CD4-positive, alpha-beta T cell treated with Interleukin-21 for 1 hour (primary cell): ENCODE data around the gene RNF222.

ENCODE experiments used
- DNase-seq: peaks from one replicate; pipeline ENCODE4 v3.0.0-alpha.2; 2020

RNF222 gene, protein sequence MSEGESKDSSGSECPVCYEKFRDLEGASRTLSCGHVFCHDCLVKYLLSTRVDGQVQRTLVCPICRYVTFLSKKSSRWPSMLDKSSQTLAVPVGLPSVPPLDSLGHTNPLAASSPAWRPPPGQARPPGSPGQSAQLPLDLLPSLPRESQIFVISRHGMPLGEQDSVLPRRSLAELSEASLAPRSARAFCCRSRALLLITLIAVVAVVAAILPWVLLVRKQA

DNA sequence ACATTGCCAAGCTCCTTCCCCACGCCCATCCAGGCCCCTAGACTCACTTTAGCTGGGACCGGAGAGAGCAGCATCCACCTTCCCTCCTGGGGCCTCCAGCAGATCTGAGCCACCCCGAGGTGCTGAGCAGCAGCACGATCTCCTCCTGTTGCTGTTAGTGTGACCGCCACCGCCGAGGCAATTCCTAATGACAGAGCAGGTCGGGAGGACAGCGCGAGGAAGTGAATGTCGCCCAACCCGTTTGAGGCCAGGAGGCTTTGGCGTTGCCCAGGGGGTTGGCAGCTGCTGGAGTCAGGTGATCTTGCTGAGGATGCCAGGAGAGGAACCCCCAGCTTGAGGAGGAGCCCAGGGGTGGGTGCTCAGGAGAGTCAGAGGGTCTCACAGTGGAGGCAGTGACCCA, at the start of gene RNF222:
RNF222 (minus strand) TSS at position 192 of the 400 bp plus-strand sequence. CDS start 4,366 bp downstream, outside the sequence.
- no peak for DNase-seq

DNA sequence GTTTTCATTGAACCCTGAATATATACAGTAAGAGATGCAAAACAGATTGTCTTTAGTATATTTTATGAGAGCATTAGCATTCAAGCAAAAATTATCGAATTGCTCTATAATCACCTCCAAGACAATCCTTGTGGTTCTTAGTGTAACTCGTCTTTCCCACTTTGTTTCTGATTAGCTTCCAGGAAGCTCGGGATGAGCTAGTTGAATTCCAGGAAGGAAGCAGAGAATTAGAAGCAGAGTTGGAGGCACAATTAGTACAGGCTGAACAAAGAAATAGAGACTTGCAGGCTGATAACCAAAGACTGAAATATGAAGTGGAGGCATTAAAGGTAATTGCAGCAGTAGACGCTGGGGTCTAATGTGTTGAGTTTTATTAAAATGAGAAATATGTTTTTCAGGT, 47.9 kb upstream of the RNF222 start:
- DNase-seq, result no peak

DNA sequence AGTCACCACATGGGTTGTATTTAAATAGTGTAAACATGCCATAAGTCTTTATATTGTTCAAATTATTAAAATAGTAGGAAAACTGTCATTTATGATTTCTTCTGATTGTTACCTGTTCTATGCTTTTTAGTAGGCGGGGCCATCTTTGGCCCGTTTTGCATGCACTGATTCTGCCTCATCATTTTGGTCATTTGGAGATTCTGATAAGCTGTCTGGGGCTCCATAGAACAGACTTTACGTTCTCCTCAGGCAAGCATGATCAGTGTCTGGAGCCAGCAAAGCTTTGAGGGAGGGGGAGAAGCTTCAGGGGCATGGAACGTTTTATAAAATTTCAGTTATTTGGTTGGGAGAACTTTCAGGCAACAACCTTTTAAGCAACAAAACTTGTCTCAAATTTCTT, 46.9 kb upstream of the RNF222 start:
- no peak for DNase-seq

DNA sequence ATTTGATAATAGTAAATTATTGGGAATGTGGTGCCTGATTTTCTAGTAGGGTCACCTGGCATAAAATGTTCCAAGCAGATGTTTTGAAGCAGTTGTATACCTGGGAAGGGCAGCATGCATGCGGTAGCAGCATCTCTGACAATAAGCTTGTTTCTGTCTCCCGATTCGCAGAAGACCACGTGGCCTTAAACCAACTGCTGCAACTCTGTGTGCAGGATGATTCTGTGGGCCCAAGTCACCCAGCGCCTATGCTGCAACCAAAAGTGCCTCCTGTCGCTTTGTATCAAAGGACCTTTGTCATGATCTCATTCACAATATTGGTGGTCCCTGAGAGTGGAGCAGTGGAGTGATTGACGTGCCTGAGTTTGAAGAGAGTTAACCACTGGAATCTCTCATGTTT, 46.1 kb upstream of the RNF222 start:
- no peak for DNase-seq

DNA sequence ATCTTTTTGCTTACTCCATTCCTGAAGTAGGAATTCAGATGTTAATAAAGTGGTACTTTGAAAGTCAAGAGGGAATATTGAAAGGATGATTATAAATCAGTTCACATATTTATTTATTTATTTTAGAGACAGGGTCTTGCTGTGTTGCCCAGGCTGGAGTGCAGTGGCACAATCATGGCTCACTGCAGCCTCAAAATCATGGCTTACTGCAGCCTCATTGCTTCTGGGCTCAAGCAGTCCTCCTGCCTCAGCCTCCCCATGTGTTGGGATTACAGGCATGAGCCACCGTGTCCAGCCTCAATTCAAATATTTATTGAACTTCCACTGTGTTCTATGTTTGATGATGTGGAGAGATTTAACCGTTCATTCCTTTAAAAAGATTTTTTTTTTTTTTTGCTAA, 44.7 kb upstream of the RNF222 start:
- DNase-seq, result no peak

DNA sequence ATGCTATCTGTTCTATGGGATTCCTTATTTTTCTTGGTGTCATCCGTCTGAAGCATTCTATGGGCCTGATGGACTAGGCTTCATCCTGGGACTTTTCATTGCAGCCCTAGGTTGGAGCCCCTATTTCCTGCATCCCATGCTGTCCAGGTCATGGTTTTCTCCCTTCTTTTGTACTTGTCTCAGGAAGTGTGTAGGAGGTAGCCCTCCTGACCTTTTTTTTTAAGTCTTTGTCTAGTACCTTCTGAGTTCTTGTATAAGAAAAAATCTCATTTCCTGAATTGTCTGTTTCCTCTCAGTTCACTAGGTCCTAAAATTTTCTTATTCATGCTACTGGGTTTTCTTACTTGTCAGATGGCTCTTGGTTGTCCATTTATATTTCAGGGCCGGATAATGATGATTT, 44.1 kb upstream of the RNF222 start:
- no peak for DNase-seq

DNA sequence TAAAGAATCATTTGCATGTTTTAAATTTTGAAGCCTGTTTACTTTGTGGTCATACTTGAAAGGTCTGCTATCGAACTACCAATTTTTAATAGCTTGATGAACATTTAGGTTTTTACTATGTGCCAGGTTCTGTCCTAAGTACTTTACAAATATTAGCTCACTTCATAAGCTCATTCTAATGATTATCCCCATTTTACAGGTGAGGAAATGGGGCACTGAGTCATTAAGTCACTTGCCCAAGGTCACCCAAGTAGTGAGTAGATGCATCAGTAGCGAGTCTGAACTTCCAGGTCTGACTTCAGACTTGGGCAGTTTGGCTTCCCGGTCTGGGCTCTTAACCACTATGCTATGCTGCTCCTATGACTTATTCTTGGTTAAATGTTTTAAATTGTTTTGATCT, 42.1 kb upstream of the RNF222 start:
- no peak for DNase-seq

DNA sequence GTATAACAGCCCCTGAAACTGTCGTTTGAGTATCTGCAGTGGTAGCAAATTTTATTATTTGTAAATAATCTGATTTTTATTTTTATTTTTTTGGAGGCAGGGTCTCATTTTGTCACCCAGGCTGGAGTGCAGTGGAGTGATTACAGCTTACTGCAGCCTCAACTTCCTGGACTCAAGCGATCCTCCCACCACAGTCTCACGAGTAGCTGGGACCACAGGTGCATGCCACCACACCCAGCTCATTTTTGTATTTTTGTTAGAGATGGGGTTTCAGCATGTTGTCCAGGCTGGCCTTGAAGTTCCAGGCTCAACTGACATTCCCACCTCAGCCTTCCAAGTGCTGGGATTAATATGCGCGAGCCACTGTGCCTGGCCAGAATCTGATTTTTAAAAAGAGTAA, 40.8 kb upstream of the RNF222 start:
- peak; percentile 24 for DNase-seq

DNA sequence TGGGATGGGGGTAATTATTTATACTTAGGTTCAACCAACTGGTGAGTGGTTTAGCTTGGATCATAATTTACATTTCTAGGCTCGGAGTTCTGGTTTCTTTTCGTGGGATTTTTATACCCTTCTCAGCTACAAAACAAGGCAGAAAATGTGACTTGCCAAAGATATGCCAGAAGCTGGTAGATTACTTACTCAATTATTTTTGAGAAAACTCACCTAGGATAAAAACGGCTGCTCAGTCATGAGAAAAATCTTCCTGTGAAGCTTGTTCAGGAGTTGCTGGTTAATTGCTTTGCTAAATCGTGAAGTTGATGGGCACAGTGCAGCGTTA, 39.2 kb upstream of the RNF222 start:
- DNase-seq, result no peak

DNA sequence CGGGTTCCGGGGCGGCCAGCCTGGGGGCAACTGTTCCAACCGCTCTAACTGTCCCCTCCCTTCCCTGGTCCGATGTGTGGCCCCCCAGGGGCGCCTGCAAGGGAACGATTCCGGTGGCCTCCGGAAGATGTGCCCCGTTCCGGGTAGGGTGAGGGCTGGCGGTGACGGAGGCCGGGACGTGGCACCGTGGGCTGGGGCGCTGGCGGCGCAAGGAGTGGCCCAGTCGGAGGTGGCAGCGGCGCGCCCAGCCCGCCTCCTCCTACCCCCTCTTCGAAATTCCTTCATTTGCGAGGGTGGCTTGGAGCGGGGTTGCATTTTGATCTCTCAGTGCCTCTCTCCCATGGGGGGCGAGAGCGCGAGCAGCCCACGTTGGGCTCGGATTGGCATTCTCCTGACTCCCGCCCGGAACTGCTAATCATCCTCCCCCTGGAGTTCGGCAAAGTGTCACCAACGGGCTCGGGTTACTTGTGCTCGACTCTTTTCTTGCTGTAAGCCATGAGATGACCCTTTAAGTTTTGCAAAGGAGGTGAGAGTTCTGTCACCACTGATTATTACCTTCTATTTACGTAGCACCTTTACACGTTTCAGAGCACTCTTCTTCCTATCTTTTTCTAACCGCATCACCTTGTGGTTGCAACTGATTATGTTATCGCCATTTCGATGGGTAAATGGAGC, 38.7 kb upstream of the RNF222 start:
- peak; percentile 66 for DNase-seq

DNA sequence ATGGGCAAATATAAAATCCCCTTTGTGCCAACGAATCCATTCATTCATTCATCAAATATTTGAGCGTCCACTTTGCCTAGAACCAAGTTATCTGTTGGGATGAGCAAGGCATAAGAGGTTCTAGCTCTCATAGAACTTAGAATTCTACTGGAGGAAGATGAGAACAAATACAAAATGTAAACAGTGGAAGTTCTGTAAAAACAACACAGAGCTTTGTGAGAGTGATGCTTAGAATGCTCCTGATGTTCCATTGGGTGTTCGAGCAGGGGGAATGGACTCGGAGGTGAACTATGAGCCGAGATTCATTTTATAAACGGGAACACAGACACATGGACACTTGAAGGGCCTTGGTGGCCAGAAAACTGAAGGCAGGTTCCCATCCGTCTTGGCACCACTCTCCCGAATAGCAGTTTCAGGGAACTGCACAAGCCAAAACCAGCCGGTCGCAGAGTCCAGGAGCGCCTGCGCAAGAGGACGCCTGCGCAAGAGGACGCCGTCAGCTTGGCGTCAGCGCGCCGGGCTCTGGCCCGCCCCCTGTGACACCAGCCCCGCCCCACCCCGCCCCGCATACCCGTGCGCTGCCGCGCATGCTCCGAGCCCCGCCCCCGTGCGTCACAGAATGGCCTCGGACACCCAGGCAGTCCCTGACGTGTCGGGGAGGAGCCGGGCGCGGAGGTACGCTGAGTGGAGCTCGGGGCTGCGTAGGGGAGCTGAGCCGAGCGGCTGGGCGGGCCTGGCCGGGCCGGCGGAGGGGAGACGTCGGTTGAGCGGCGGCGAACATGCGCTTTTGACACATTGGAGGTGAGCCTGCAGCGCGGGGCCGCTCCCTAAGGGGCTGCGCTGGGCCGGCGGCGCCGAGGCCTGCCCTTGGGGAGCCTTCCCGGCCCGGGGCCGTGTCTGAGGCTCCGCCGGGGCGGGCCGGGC, 37.9 kb upstream of the RNF222 start, which contains the start of gene NDEL1:
NDEL1 (plus strand) TSS at position 640 of the 924 bp plus-strand sequence. CDS start 8,388 bp downstream, outside the sequence.
- peak; percentile 98 for DNase-seq

DNA sequence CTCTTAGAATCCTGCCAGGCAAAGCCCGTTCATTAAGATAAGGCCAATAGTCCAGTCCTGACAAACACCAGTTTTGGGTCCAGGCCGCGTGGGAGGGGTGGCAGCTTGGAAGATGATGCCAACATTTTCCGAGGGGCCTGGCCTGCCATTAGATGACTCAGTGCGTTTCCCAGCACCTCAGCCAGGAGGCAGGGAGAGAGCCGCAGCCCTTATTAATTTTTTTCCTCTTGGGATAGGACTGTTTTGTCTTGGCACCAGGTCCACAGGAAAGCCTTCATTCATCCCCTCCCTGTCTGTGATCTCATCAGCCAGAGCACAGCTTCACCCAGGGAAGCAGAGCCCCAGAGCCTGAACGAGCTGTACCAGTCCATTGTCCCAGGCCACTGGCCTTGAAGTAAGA, 33.3 kb upstream of the RNF222 start:
- no peak for DNase-seq

DNA sequence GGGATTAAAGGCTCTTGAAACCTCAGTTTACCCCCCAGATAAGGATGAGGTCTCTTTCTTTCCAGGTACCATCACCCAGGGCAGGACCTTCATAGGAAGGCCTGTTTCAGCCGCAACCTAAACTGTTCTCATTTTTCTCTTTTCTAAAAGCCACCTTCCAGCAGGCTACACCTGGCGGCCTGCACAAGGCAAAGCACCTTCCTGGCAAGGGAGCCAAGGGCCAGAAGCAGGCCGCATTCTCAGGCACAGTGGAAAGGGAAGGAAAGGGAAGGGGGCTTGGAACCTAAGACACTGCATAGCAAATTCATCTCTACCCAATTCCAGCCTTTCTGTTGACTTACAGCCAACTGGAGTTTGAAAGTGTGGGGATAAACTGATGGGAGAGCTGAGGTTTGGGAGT, 29.2 kb upstream of the RNF222 start:
- no peak for DNase-seq

DNA sequence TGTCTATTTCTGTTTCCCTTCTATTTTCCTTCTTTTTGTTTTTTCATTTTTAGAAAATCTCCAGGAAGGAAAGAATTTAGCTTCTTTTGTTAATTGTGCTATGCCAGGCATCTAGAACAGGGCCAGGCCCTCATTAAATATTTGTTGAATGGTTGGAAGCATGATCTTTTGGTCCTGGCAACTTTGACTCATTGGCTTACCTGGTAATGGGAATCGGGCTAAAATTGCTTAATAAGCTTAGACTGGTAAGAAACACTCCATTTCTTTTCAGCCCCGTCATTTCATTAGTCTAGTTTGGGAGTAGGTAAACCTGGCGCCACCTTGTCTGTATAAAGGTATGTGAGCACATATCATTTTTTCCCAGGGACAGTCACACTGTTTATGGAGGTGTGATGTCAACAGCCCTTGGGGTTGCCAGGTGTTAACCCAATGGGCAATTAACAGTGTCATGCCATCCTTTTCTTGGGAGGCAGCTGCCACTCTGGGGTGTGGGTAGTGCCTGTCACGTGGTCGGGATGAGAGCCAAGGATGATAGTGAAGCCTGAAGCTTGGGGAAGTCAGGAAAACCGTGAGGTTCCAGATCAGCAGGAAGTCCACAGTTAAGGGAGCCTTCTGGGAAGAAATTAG, 28.6 kb upstream of the RNF222 start:
- DNase-seq, result no peak

DNA sequence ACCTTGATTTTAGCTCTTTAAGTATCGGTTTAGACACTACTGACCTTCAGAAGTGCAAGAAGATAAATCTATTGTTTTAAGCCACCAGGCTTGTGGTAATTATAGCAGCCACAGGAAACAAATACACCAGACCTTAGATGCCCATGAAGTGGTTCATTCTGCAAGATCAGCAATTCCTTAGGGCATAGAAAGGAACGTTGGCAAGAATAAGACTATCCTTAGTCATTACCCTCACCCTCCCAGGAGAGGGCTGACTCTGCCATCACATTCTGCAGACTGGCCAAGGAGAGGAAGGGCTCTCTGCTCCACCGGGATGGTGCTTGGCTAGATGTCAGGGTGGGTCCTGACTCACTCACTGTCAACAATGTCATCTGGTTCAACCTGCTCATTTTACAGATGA, 23.9 kb upstream of the RNF222 start:
- DNase-seq, result no peak

DNA sequence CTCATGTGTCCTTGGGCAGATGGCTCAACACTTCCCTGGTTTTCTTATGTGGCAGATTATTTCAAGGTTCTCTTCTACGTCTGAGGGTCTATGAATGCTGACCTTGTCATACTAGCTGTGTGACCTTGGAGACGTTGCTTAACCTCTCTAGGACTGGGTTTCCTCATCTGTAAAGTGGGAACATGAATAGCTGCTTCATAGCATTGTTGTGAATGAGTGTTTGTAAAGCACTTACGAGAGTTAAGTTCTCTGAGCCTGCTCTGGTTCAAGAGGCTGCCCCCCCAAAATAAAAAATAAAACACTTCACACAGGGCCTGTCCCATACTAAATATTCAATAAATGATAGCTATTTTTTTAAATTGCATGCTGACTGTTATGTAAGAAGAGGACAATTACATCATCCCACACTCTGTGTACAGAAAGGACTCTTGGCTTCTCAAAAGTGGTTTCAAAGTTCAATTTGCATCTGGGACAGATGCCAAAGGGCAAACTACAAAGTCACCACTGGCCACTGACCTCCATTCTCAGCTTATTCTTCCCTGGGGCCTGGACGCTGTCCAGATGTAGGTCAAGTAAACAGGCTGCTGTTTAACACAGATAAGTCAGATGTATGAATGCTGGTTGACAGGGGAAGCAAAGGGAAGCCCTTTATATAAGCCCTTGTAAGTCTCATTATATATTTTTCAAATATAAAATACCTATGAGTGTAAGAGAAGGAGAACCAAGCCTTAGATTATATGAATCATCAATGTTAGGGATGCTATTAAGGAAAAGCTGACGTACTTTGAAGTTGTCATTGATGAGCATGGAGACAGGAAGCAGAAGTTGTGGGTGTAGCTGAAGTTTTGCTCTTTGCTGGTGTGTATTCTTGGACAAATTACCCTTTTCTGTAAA, 22.7 kb upstream of the RNF222 start:
- DNase-seq, result no peak

DNA sequence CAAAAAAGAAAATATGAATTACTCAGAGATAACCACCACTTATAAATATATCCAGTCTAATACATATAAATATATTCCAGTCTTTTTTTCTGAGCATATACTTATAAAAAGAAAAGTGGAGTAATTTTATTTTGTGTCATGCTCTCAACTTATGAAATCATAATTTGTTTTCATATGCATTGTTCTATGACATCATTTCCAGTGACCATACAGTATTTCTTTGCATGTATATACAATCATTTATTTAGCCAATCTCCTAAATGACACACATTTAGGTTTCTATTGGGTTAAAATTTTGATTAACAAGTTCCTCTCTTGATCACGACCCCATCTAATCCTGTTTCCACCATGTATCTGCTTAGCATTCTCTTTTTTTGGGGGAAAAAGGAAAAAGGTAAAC, 21.7 kb upstream of the RNF222 start:
- DNase-seq, result no peak

DNA sequence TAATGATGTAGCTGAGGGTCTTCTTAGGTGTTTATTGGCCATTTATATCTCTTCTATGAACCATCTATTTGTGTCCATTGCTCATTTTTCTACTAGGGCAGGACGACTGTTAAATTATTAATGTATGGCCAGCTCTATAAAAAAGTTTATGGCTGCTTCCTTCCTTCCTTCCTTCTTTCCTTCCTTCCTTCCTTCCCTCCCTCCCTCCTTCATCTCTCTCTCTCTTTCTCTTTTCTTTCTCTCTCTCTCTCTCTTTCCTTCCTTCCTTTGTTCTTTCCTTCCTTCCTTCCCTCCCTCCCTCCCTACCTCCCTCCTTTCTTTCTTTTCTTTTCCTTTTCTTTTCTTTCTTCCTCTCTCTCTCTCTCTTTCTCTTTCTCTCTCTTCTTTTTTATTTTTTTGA, 20.8 kb upstream of the RNF222 start:
- no peak for DNase-seq

DNA sequence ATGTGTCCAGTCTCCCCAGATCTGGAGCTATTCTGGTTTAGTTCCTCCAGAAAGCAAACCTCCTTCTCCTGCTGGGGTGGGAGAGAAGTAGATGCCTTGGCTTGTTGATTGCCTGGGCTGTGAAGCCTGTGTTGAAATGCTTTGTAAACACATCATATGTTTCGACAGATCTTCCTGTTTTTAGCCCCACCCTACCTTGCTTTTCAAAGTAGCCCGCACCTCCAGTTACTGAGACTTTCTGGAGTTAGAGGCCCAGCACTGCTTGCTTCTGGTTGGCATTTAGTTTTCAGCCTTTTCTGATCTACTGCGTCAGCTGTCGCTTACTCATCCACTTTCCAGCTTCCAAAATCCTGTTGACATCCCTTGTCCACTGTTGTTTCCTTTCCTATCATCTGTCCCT, 20.2 kb upstream of the RNF222 start:
- no peak for DNase-seq

DNA sequence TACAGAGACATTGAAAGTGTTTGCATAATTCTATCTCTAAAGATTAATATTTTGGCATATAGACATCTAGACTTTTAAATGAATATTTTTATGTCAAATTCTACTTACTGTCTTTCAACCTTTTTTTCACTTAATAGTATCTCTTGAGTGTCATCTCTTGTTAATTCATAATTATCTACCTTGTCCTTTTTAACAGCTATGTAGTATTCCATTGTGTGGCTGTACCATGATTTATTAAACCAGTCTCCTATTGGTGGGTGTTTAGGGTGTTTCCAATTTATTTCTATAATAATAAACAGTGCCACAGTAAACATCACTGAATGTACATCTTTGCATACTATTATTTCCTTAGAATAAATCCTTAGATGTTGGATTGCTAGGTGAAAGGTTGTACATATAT, 16.3 kb upstream of the RNF222 start:
- no peak for DNase-seq

DNA sequence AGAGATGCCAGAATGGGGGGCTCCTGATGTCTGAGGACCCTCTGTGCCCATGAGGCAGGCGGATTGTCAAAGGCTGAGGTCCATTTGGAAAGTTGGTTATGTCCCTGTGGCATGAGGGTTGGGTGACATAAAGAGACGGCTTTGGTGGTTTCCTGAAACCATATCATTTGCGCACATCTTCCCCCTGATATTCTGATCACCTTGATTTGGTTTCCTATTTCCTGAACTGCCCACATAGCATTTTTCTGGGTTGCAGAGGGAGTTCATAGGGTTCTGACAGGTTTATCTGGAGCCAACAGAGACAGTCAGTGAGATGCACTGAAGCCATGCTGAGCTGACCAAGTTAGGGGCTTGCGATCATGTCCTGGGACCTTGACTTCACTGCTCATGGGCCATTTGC, 15.7 kb upstream of the RNF222 start:
- DNase-seq, result peak; percentile 17

DNA sequence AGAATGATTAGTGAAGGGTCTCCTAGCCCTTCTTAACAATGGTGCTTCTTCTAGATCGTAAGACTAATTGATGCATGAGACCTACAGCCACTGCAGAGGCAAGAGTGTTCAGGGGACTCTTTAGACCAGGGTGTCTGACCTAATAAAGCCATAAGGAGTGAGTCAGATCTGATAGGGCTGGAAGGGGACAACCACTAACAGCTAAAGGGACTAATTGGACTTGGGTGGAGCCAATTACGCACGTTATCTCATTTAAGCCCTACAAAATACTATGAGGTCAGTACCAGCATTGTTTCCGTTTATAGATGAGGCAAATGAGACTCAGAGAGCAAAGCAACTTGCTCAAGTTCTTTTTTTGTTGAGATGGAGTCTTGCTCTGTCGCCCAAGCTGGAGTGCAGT, 14.5 kb upstream of the RNF222 start:
- DNase-seq, result no peak

DNA sequence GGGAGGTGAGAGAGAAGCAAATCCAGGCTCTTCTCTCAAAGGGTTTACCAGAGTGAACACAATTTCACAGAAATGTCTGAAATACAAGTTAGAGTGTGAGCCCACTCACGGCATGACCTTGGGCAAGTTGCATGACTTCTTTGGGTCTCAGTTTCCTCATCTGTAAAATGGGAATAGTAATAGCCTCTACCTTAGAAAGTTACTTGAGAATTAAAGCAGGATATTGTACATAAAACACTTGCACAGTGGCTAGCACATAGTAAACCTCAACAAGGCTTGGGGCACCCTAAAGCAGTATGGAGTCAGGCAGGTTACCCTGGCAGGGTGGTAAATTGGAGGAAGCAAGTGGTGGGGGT, 13.2 kb upstream of the RNF222 start:
- no peak for DNase-seq
